ENCODE data around the gene PCGF1. TPM values are rescaled to one million over a fixed set of nuclear protein-coding genes. Genes with fewer than 3 reads are reported as not detected.

Gene PCGF1
- total and polyA plus RNA-seq, 2 of the 8 experiments (the other 6 are each of a cell fraction or from before 2014, with no cell fraction given): 10.0 to 23.7 TPM

- no peak for TF ChIP-seq KDM1A (IDR thresholded peaks at IDR 0.05; ENCODE audit: borderline replicate concordance, low read length)
Observed at GRCh38 chr2:74496997-74497776, 10.3 kb downstream of the PCGF1 start (continued).
